GM23338 (cell line): ENCODE measurements around the gene PEA15. TPM values are rescaled to one million over a fixed set of nuclear protein-coding genes. Genes with fewer than 3 reads are reported as not detected.

Source experiments
- ATAC-seq: fragments of 200-7000 bp; cut with Tn5 transposase; 3 replicates; pipeline ENCODE4 v1.9.1; 2020
- DNase-seq: peaks from one replicate; pipeline ENCODE4 v3.0.0-alpha.2; 2015; ENCODE audit warnings: low spot score
- H2AFZ ChIP-seq: fragments of 200-600 bp; sonication (generic); 2 replicates; pipeline ENCODE4 v1.8.0; 2016; ENCODE audit warnings: antibody characterized with exemption, mild to moderate bottlenecking, moderate library complexity
- H3F3A ChIP-seq: fragments of 200-600 bp; sonication (generic); replicated peaks from 2 replicates; pipeline ENCODE4 v1.8.0; 2017; ENCODE audit warnings: antibody characterized with exemption, mixed run types, low read depth
- H3K27ac ChIP-seq: fragments of 200-600 bp; sonication (generic); 2 replicates; pipeline ENCODE4 v1.6.1; 2016; ENCODE audit warnings: low read depth
- H3K27me3 ChIP-seq: fragments of 200-600 bp; sonication (generic); 2 replicates; pipeline ENCODE4 v1.8.0; 2016; ENCODE audit warnings: mild to moderate bottlenecking, mixed run types, moderate library complexity; ENCODE audit not compliant: insufficient read depth
- H3K36me3 ChIP-seq: fragments of 200-600 bp; sonication (generic); 2 replicates; pipeline ENCODE4 v1.8.0; 2016; ENCODE audit warnings: mild to moderate bottlenecking; ENCODE audit not compliant: insufficient read depth
- H3K4me1 ChIP-seq: fragments of 200-600 bp; sonication (generic); 2 replicates; pipeline ENCODE4 v1.8.0; 2016; ENCODE audit warnings: mild to moderate bottlenecking, moderate library complexity; ENCODE audit not compliant: insufficient read depth
- H3K4me2 ChIP-seq: fragments of 200-600 bp; sonication (generic); 2 replicates; pipeline ENCODE4 v1.7.1; 2017; ENCODE audit warnings: mixed run types
- H3K4me3 ChIP-seq: fragments of 200-600 bp; sonication (generic); 2 replicates; pipeline ENCODE4 v1.6.1; 2016; ENCODE audit warnings: mixed run types
- H3K79me2 ChIP-seq: fragments of 200-600 bp; sonication (generic); replicated peaks from 2 replicates; pipeline ENCODE4 v1.8.0; 2017; ENCODE audit warnings: mild to moderate bottlenecking; ENCODE audit not compliant: insufficient read depth
- H3K9me2 ChIP-seq: fragments of 200-600 bp; sonication (generic); 2 replicates; pipeline ENCODE4 v1.8.0; 2017; ENCODE audit not compliant: insufficient read depth
- H4K20me1 ChIP-seq: fragments of 200-600 bp; sonication (generic); replicated peaks from 2 replicates; pipeline ENCODE4 v1.8.0; 2017; ENCODE audit warnings: mild to moderate bottlenecking; ENCODE audit not compliant: insufficient read depth
- H3K27ac Mint-ChIP-seq: 2 replicates; pipeline ENCODE4 v1.8.0; 2020; ENCODE audit warnings: inconsistent platforms, mild to moderate bottlenecking, moderate library complexity, mixed read lengths
- H3K27me3 Mint-ChIP-seq: 3 replicates; pipeline ENCODE4 v1.8.0; 2022; ENCODE audit warnings: low read depth, mild to moderate bottlenecking, moderate library complexity, mixed read lengths, inconsistent platforms; ENCODE audit not compliant: insufficient read depth, poor library complexity
- H3K36me3 Mint-ChIP-seq: 3 replicates; pipeline ENCODE4 v1.8.0; 2021; ENCODE audit warnings: low read depth, mild to moderate bottlenecking, inconsistent platforms, moderate library complexity, mixed read lengths
- H3K4me1 Mint-ChIP-seq: 3 replicates; pipeline ENCODE4 v1.8.0; 2020; ENCODE audit warnings: mild to moderate bottlenecking, inconsistent platforms, mixed read lengths
- H3K4me3 Mint-ChIP-seq: 3 replicates; pipeline ENCODE4 v1.8.0; 2021; ENCODE audit warnings: moderate library complexity, mild to moderate bottlenecking, inconsistent platforms, mixed read lengths
- H3K9me3 Mint-ChIP-seq: 3 replicates; pipeline ENCODE4 v1.8.0; 2020; ENCODE audit warnings: moderate library complexity, mild to moderate bottlenecking, inconsistent platforms, mixed read lengths
- CREB1 ChIP-seq: fragments of 250-450 bp; sonication (Bioruptor Pico); IDR thresholded peaks from 2 replicates; pipeline ENCODE4 v1.5.0; 2020; ENCODE audit warnings: low read depth, mild to moderate bottlenecking, moderate library complexity
- CTCF ChIP-seq, 2 experiments: fragments of 200-600 bp in 1 of 2; sonication (generic) in 1 of 2; conservative IDR thresholded peaks; 2 replicates each; pipeline versions ENCODE4 v1.5.1 to v1.6.1; 2016 to 2017; ENCODE audit warnings: antibody characterized with exemption in 2 of 2, low read depth in 2 of 2, mild to moderate bottlenecking in 2 of 2, moderate library complexity in 1 of 2
- ETS1 ChIP-seq: IDR thresholded peaks from 2 replicates; pipeline ENCODE4 v1.6.1; 2016; ENCODE audit warnings: antibody characterized with exemption
- EZH2 ChIP-seq: fragments of 200-600 bp; sonication (generic); IDR thresholded peaks from one replicate; pipeline ENCODE4 v1.8.0; 2017; ENCODE audit warnings: antibody characterized with exemption, mild to moderate bottlenecking, low read depth; ENCODE audit not compliant: unreplicated experiment
- EZH2phosphoT487 ChIP-seq: fragments of 200-600 bp; sonication (generic); IDR thresholded peaks from one replicate; pipeline ENCODE4 v1.8.1; 2018; ENCODE audit warnings: antibody characterized with exemption; ENCODE audit not compliant: unreplicated experiment
- JUNB ChIP-seq: IDR thresholded peaks from one replicate; pipeline ENCODE4 v1.6.1; 2016; ENCODE audit warnings: antibody characterized with exemption; ENCODE audit not compliant: unreplicated experiment
- NANOG ChIP-seq: IDR thresholded peaks from 2 replicates; pipeline ENCODE4 v1.6.1; 2016; ENCODE audit warnings: antibody characterized with exemption, borderline replicate concordance
- POLR2AphosphoS5 ChIP-seq: IDR thresholded peaks from 2 replicates; pipeline ENCODE4 v1.6.1; 2016; ENCODE audit warnings: antibody characterized with exemption, low read depth
- REST ChIP-seq: IDR thresholded peaks from one replicate; pipeline ENCODE4 v1.6.1; 2018; ENCODE audit warnings: antibody characterized with exemption; ENCODE audit not compliant: unreplicated experiment
- ZNF114 ChIP-seq: fragments of 250-450 bp; sonication (Bioruptor Pico); IDR thresholded peaks from 2 replicates; pipeline ENCODE4 v1.5.0; 2020; ENCODE audit warnings: mild to moderate bottlenecking, moderate library complexity
- ZNF462 ChIP-seq: fragments of 250-450 bp; sonication (Bioruptor Pico); IDR thresholded peaks from 2 replicates; pipeline ENCODE4 v1.5.0; 2020; ENCODE audit warnings: mild to moderate bottlenecking, moderate library complexity
- polyA plus RNA-seq: library from polyadenylated mRNA; unstranded; fragments of >200 nt; fragmentation: Nextera tagmentation; extraction: Ambion mirVana; gene quantifications from 2 replicates; pipeline ENCODE4 v1.2.1, GENCODE V29; 2016
- total RNA-seq: library from RNA; depleted of rRNA; stranded (reverse); fragments of >200 nt; shearing (Covaris generic); gene quantifications from 2 replicates; pipeline ENCODE4 v1.2.3, GENCODE V29; 2014

The PEA15 gene
- total and polyA plus RNA-seq, 2 experiments from 2014 or later: 60.3 to 80.8 TPM

- Mint-ChIP-seq H3K4me3 (no peak overlapping the region), H3K27me3 (peaks cover 3% of the 10 kb centered on the region), H3K4me1 (no peaks in the 10 kb centered on the region), H3K36me3 (no peaks in the 10 kb centered on the region), H3K9me3 (no peaks in the 10 kb centered on the region; the same call in 2 of the 3 replicates), H3K27ac (no peak overlapping the region)
- H4K20me1 ChIP-seq: no peaks in the 10 kb centered on the region
- no peak overlapping the region for H3K4me3 ChIP-seq
- H3K79me2 ChIP-seq: no peaks in the 10 kb centered on the region
- no peak overlapping the region for H3K4me2 ChIP-seq
- no peak for TF ChIP-seq REST
- no peak for TF ChIP-seq JUNB
- no peak for TF ChIP-seq CTCF (conservative IDR thresholded peaks at IDR 0.05; ENCODE audit: low read depth in 2 of 2)
- TF ChIP-seq EZH2: no peak
- no peak for TF ChIP-seq ETS1
- no peak for TF ChIP-seq ZNF462 (CRISPR knock-in tag)
- no peak for TF ChIP-seq POLR2AphosphoS5
- no peak for TF ChIP-seq NANOG
- TF ChIP-seq ZNF114 (CRISPR knock-in tag): no peak
- no peak for TF ChIP-seq CREB1 (CRISPR knock-in tag)
- no peak for TF ChIP-seq EZH2phosphoT487
- no peak for DNase-seq
- no peak overlapping the region for H3K27ac ChIP-seq
- no peak for ATAC-seq
- peaks cover 3% of the 10 kb centered on the region; the same call in 1 of the 2 replicates for H3K9me2 ChIP-seq
- no peaks in the 10 kb centered on the region for H3K27me3 ChIP-seq
- no peaks in the 10 kb centered on the region for H3K36me3 ChIP-seq
- peaks cover 14% of the 10 kb centered on the region for H3K4me1 ChIP-seq
- no peak overlapping the region for H2AFZ ChIP-seq
- 0 out of 2 replicates have a peak, but pooled peaks cover 9% of the 10 kb centered on the region for H3F3A ChIP-seq
These were observed 9.0 kb upstream of the PEA15 start for GRCh38 chr1:160196143-160196542.
